ENCODE measurements around the gene ABI3BP.

Gene ABI3BP

DNA sequence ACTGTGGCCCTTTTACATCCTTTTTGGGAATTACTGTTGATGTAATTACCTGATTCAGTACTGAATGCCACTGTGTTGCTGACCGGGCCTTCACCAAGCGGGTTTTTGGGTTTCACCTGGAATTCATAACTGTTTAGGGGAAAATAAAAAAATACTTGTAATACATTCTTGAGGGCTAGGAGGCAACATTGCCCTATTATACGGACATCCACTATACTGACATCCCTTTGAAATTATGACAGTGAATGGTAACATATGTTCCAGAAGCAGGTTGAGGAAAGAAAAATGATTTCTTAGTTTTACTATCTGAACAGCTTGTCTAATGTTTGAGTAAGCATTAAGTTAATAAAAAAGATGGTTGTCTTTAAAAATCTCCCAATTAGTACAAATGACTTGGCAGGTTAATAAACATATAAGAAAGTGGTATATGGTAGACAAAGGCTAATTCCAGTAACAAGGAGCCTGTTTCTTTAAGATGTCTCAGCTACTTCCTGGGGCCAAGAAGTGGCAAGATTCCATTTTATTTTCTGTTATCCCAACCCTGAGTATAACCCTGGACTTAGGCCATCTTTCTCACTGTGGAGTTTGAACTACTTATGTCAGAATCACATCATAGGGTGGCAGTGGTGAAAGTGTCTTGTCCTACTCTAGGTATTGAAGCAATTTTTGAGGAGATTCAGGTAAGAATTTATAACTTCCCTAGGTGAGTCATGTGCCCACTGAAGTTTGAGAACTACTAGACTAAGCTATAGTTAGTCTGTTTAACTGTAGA, 238.5 kb downstream of the ABI3BP start:
- no peak overlapping the region for H3K4me3 ChIP-seq (ENCODE audit: low read length)
- DNase-seq (ENCODE audit: low read depth): no peak
- TF ChIP-seq, protein P1, sequence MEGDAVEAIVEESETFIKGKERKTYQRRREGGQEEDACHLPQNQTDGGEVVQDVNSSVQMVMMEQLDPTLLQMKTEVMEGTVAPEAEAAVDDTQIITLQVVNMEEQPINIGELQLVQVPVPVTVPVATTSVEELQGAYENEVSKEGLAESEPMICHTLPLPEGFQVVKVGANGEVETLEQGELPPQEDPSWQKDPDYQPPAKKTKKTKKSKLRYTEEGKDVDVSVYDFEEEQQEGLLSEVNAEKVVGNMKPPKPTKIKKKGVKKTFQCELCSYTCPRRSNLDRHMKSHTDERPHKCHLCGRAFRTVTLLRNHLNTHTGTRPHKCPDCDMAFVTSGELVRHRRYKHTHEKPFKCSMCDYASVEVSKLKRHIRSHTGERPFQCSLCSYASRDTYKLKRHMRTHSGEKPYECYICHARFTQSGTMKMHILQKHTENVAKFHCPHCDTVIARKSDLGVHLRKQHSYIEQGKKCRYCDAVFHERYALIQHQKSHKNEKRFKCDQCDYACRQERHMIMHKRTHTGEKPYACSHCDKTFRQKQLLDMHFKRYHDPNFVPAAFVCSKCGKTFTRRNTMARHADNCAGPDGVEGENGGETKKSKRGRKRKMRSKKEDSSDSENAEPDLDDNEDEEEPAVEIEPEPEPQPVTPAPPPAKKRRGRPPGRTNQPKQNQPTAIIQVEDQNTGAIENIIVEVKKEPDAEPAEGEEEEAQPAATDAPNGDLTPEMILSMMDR (IDR thresholded peaks at IDR 0.05; ENCODE audit: insufficient read depth, low read depth, low read length, missing control alignments): no peak

DNA sequence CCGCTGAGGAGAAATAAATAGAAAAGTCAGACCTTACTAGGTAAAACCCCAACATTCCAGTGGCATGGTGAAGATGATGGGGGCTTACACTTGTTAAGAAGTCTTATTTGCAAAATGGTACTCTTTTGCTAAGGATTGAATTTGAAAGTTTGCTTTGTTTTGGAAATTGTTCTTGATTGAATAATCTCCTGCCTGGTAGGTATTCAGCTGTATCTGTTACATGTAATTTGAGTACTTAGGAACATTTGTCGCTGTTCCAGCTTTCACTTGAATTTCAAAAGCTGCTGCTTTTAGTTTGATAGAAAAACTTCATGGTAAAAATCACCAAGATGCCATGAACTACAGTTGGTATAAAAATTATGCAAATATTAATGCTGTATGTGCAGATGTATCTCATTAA, 239.4 kb downstream of the ABI3BP start:
- TF ChIP-seq, protein P1 (IDR thresholded peaks at IDR 0.05; ENCODE audit: insufficient read depth, low read depth, low read length, missing control alignments): no peak
- no peak overlapping the region for H3K4me3 ChIP-seq (ENCODE audit: low read length)
- no peak for DNase-seq (ENCODE audit: low read depth)

DNA sequence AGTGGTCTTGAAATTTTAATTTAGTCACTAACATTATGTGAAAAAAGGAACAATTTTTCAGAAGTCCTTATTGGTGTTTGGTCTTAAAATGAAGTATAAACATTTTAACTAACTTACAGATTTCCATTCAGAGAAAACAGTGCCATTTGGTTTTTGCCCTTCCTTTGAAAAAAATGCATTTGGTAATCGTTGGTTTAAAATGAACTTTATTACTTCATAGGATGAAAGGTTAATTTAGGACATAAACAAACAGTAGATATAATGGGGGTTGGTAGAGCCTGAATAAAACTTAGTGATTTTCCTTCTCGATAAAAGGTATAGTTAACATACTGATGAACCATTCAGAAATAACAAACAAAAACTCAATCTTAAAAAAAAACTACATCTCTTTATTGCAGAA, 244.3 kb downstream of the ABI3BP start:
- no peak overlapping the region for H3K4me3 ChIP-seq (ENCODE audit: low read length)
- DNase-seq (ENCODE audit: low read depth): no peak
- TF ChIP-seq, protein P1 (IDR thresholded peaks at IDR 0.05; ENCODE audit: insufficient read depth, low read depth, low read length, missing control alignments): no peak

DNA sequence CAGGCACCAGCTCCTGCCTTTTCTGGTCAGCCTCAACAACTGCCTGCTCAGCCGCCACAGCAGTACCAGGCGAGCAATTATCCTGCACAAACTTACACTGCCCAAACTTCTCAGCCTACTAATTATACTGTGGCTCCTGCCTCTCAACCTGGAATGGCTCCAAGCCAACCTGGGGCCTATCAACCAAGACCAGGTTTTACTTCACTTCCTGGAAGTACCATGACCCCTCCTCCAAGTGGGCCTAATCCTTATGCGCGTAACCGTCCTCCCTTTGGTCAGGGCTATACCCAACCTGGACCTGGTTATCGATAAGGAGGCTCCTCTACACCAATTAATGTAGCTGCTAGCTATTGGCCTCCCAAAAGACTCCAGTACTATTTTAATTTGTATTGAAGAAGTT, 245.0 kb downstream of the ABI3BP start:
- TF ChIP-seq, protein P1 (IDR thresholded peaks at IDR 0.05; ENCODE audit: insufficient read depth, low read depth, low read length, missing control alignments): no peak
- H3K4me3 ChIP-seq (ENCODE audit: low read length): no peak overlapping the region
- DNase-seq (ENCODE audit: low read depth): no peak

DNA sequence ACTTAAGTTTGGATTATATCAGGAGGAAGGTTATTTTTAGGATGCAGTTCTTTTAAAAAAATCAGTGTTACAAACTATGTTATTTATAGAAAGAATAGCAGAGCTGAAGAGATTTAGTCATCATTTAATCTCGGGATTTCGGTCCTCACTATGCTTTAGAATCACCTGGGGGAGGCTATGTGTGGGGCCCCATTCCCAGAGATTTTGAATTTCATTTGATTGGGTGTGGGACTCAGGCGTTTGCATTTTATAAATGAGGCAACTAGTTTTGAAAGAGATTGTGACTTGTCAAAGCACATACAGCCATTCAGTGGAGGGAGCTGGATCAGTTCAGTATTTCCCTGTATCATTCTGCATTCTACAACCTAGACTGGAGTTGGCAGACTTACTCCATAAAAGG, 247.1 kb downstream of the ABI3BP start:
- H3K4me3 ChIP-seq (ENCODE audit: low read length): no peak overlapping the region
- no peak for DNase-seq (ENCODE audit: low read depth)
- TF ChIP-seq, protein P1 (IDR thresholded peaks at IDR 0.05; ENCODE audit: insufficient read depth, low read depth, low read length, missing control alignments): no peak

DNA sequence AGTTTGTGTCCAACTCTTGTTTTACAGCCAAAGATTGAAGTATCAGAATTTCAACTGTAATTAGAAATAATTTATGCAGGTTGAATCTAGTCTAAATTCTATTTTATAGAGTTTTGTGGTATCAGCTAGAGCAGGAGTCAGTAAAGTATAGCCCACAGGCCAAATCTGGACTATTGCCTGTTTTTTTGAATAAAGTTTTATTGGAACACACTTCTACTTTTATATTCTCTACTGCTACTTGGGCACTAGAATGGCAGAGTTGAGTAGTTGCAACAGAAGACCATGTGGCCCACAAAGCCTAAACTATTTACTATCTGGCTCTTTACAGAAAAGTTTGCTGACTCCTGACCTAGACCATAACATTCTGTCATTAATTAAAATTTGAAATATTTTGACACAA, 247.6 kb downstream of the ABI3BP start:
- H3K4me3 ChIP-seq (ENCODE audit: low read length): no peak overlapping the region
- DNase-seq (ENCODE audit: low read depth): no peak
- TF ChIP-seq, protein P1 (IDR thresholded peaks at IDR 0.05; ENCODE audit: insufficient read depth, low read depth, low read length, missing control alignments): no peak

DNA sequence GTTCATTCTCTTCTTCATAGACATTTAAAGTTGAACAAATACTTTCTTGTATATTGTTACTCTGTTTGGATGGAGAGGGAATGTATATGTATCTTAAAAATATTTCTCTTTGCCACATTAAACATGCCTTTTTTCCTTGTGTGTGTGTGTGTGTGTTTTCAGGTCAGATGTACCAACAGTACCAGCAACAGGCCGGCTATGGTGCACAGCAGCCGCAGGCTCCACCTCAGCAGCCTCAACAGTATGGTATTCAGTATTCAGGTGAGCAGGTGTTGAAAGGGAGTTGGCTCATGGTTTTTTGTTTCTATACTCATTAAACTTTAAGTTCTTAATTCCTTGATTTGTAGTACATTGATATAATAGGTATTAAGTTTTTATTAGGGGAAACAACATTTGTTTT, 248.6 kb downstream of the ABI3BP start:
- no peak overlapping the region for H3K4me3 ChIP-seq (ENCODE audit: low read length)
- no peak for DNase-seq (ENCODE audit: low read depth)
- TF ChIP-seq, protein P1 (IDR thresholded peaks at IDR 0.05; ENCODE audit: insufficient read depth, low read depth, low read length, missing control alignments): no peak

All from epithelial cell of esophagus (primary cell).